Liver (tissue), 3 donors: Measurements from ENCODE around the gene NAT10.

ENCODE experiments used
- CTCF ChIP-seq: fragments of 150-350 bp; IDR thresholded peaks from 2 replicates; pipeline ENCODE4 v1.5.1; 2017; ENCODE audit warnings: improper control_type of control experiment, low read depth, low read length; ENCODE audit not compliant: missing input control
- MAX ChIP-seq: IDR thresholded peaks from 2 replicates; pipeline ENCODE4 v1.6.1; 2016; ENCODE audit warnings: antibody characterized with exemption
- RAD21 ChIP-seq, 2 donors: IDR thresholded peaks; 2 replicates each; pipeline ENCODE4 v1.6.1; 2016; ENCODE audit warnings: antibody characterized with exemption in 2 of 2, mild to moderate bottlenecking in 2 of 2
- REST ChIP-seq: IDR thresholded peaks from 2 replicates; pipeline ENCODE4 v1.6.1; 2016; ENCODE audit warnings: antibody characterized with exemption, mild to moderate bottlenecking
- TAF1 ChIP-seq: conservative IDR thresholded peaks from 2 replicates; pipeline ENCODE4 v1.6.1; 2016; ENCODE audit warnings: antibody characterized with exemption, mild to moderate bottlenecking
- ZBTB33 ChIP-seq: IDR thresholded peaks from 2 replicates; pipeline ENCODE4 v1.6.1; 2016; ENCODE audit warnings: antibody characterized with exemption
- donor health status: healthy.
- donor health status: healthy.

GRCh38 chr11:34175284-34176019, 70.0 kb downstream of the NAT10 start:
- no peak for TF ChIP-seq CTCF
- TF ChIP-seq REST: no peak
- no peak for TF ChIP-seq ZBTB33
- no peak for TF ChIP-seq TAF1
- TF ChIP-seq RAD21 (IDR thresholded peaks at IDR 0.05): no peak
- no peak for TF ChIP-seq MAX
